Measurements from ENCODE around the gene TRIM34. TPM values are rescaled to one million over a fixed set of nuclear protein-coding genes. Genes with fewer than 3 reads are reported as not detected.

Gene TRIM34
- polyA plus RNA-seq, 2 of the 4 experiments (the other 2 are of a cell fraction): 6.8 to 15.2 TPM

DNA sequence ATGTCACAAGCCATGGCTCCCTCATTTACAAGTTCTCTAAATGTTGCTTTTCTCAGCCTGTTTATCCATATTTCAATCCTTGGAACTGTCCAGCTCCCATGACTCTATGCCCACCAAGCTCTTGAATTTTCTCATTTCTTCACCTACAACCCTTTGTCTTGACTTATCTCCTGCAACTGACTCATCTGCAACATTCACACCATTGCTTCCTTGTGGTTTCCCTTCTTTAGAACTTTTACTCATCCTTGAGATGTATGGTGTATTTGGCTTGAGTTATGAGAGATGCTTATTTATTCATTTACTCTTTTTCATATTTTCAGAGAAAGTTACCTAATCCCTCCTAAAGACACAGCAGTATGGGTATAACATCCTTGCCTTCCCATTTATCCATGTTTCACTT is 18.8 kb downstream of the TRIM34 start:
- FAIRE-seq (no peak), ATAC-seq (no peak), DNase-seq (ENCODE audit: low read depth in 1 of 2, low spot score in 1 of 2) (no peak)
- no peaks in the 10 kb centered on the region for H3K9me3 ChIP-seq
- ChIA-PET CTCF (no interaction called here), POLR2A (no interaction called here)
- TF ChIP-seq, protein P1, sequence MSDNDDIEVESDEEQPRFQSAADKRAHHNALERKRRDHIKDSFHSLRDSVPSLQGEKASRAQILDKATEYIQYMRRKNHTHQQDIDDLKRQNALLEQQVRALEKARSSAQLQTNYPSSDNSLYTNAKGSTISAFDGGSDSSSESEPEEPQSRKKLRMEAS (IDR thresholded peaks at IDR 0.05): no peak
- TF ChIP-seq RNF2 (IDR thresholded peaks at IDR 0.05; ENCODE audit: borderline replicate concordance, low read depth) (no peak), ZNF302 (CRISPR knock-in tag; IDR thresholded peaks at IDR 0.05) (no peak), GATA3 (IDR thresholded peaks at IDR 0.05; ENCODE audit: borderline replicate concordance) (no peak), NR3C1 (IDR thresholded peaks at IDR 0.05) (no peak), ZFP36 (IDR thresholded peaks at IDR 0.05; ENCODE audit: borderline replicate concordance, partially characterized antibody) (no peak), HOXB13 (CRISPR knock-in tag; IDR thresholded peaks at IDR 0.05; ENCODE audit: low read depth) (no peak), RFX5 (IDR thresholded peaks at IDR 0.05) (no peak), SREBF2 (IDR thresholded peaks at IDR 0.05) (no peak), FOXS1 (CRISPR knock-in tag; IDR thresholded peaks at IDR 0.05) (no peak), MAFK (IDR thresholded peaks at IDR 0.05; ENCODE audit: partially characterized antibody) (no peak), TP53 (CRISPR knock-in tag; IDR thresholded peaks at IDR 0.05) (no peak), NPAS2 (CRISPR knock-in tag; IDR thresholded peaks at IDR 0.05; ENCODE audit: borderline replicate concordance) (no peak), EP300 (IDR thresholded peaks at IDR 0.05) (no peak), PHF8 (IDR thresholded peaks at IDR 0.05; ENCODE audit: borderline replicate concordance, low read depth) (no peak)
- TF ChIP-seq, protein P2, sequence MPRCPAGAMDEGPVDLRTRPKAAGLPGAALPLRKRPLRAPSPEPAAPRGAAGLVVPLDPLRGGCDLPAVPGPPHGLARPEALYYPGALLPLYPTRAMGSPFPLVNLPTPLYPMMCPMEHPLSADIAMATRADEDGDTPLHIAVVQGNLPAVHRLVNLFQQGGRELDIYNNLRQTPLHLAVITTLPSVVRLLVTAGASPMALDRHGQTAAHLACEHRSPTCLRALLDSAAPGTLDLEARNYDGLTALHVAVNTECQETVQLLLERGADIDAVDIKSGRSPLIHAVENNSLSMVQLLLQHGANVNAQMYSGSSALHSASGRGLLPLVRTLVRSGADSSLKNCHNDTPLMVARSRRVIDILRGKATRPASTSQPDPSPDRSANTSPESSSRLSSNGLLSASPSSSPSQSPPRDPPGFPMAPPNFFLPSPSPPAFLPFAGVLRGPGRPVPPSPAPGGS (IDR thresholded peaks at IDR 0.05): no peak
- TF ChIP-seq, protein P3, sequence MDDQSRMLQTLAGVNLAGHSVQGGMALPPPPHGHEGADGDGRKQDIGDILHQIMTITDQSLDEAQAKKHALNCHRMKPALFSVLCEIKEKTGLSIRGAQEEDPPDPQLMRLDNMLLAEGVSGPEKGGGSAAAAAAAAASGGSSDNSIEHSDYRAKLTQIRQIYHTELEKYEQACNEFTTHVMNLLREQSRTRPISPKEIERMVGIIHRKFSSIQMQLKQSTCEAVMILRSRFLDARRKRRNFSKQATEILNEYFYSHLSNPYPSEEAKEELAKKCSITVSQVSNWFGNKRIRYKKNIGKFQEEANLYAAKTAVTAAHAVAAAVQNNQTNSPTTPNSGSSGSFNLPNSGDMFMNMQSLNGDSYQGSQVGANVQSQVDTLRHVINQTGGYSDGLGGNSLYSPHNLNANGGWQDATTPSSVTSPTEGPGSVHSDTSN (IDR thresholded peaks at IDR 0.05): no peak
- TF ChIP-seq, protein P4, sequence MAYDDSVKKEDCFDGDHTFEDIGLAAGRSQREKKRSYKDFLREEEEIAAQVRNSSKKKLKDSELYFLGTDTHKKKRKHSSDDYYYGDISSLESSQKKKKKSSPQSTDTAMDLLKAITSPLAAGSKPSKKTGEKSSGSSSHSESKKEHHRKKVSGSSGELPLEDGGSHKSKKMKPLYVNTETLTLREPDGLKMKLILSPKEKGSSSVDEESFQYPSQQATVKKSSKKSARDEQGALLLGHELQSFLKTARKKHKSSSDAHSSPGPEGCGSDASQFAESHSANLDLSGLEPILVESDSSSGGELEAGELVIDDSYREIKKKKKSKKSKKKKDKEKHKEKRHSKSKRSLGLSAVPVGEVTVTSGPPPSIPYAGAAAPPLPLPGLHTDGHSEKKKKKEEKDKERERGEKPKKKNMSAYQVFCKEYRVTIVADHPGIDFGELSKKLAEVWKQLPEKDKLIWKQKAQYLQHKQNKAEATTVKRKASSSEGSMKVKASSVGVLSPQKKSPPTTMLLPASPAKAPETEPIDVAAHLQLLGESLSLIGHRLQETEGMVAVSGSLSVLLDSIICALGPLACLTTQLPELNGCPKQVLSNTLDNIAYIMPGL (CRISPR knock-in tag; IDR thresholded peaks at IDR 0.05; ENCODE audit: borderline replicate concordance): no peak
- TF ChIP-seq, protein P5, sequence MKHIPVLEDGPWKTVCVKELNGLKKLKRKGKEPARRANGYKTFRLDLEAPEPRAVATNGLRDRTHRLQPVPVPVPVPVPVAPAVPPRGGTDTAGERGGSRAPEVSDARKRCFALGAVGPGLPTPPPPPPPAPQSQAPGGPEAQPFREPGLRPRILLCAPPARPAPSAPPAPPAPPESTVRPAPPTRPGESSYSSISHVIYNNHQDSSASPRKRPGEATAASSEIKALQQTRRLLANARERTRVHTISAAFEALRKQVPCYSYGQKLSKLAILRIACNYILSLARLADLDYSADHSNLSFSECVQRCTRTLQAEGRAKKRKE (CRISPR knock-in tag; IDR thresholded peaks at IDR 0.05; ENCODE audit: low read depth): no peak
- TF ChIP-seq, protein P6, sequence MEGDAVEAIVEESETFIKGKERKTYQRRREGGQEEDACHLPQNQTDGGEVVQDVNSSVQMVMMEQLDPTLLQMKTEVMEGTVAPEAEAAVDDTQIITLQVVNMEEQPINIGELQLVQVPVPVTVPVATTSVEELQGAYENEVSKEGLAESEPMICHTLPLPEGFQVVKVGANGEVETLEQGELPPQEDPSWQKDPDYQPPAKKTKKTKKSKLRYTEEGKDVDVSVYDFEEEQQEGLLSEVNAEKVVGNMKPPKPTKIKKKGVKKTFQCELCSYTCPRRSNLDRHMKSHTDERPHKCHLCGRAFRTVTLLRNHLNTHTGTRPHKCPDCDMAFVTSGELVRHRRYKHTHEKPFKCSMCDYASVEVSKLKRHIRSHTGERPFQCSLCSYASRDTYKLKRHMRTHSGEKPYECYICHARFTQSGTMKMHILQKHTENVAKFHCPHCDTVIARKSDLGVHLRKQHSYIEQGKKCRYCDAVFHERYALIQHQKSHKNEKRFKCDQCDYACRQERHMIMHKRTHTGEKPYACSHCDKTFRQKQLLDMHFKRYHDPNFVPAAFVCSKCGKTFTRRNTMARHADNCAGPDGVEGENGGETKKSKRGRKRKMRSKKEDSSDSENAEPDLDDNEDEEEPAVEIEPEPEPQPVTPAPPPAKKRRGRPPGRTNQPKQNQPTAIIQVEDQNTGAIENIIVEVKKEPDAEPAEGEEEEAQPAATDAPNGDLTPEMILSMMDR (IDR thresholded peaks at IDR 0.05): no peak
- H3K4me1 ChIP-seq: no peaks in the 10 kb centered on the region
- H3K4me2 ChIP-seq: no peak overlapping the region
- no peak overlapping the region for H3K4me3 ChIP-seq
- H3K27ac ChIP-seq: no peak overlapping the region

DNA sequence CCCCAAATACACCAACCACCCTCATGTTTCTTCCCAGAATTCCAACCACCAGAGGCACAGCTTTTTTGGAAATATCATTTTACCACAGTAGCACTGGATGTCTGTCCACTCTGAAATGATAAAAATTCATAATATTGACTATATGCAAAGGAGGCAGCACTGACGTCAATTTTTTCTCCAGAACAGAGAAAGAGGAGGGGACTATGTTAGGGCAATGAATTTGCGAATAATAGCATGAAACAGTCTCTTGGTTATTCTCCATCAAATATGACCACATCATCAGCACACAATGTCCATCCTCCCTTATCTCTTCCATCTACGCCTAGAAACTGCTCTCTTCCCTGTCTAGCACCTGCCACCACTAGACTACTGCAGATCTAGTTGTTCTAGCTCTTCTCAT is 21.3 kb downstream of the TRIM34 start:
- CTCF ChIA-PET: interaction anchor here (0.6 to 1.8 kb wide), 3 partner anchors 13 to 150 kb away, joined by 3 to 4 read pairs (median 3); no protein-coding TSS in a partner anchor
- FAIRE-seq: no peak
- TF ChIP-seq, protein P6 (IDR thresholded peaks at IDR 0.05): no peak
- no peak for TF ChIP-seq EHMT2 (IDR thresholded peaks at IDR 0.05; ENCODE audit: low read depth)
- no peak for TF ChIP-seq TFCP2L1 (CRISPR knock-in tag; IDR thresholded peaks at IDR 0.05)
- TF ChIP-seq FOSL2 (IDR thresholded peaks at IDR 0.05): no peak
- TF ChIP-seq FOSL2 (CRISPR knock-in tag; IDR thresholded peaks at IDR 0.05): no peak
- TF ChIP-seq, protein P7, sequence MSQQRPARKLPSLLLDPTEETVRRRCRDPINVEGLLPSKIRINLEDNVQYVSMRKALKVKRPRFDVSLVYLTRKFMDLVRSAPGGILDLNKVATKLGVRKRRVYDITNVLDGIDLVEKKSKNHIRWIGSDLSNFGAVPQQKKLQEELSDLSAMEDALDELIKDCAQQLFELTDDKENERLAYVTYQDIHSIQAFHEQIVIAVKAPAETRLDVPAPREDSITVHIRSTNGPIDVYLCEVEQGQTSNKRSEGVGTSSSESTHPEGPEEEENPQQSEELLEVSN (IDR thresholded peaks at IDR 0.05; ENCODE audit: borderline replicate concordance, low read depth): no peak
- TF ChIP-seq RNF2 (IDR thresholded peaks at IDR 0.05; ENCODE audit: borderline replicate concordance, low read depth): no peak
- TF ChIP-seq, protein P5 (CRISPR knock-in tag; IDR thresholded peaks at IDR 0.05; ENCODE audit: low read depth): no peak
- TF ChIP-seq GATA3 (IDR thresholded peaks at IDR 0.05; ENCODE audit: borderline replicate concordance): no peak
- TF ChIP-seq KDM1A (IDR thresholded peaks at IDR 0.05; ENCODE audit: low read depth): no peak

More for the DNA sequence above, 21.3 kb downstream of the TRIM34 start:
- no peak for DNase-seq (ENCODE audit: low read depth in 1 of 2, low spot score in 1 of 2)
- Histone ChIP-seq H3K4me3 (no peak overlapping the region), H3K9me3 (no peaks in the 10 kb centered on the region), H3K4me2 (no peak overlapping the region), H3K4me1 (no peaks in the 10 kb centered on the region), H3K27ac (no peak overlapping the region)
- WGBS (ENCODE audit: missing lambda C conversion rate): 90% methylated on average over 3 of the region's 3 CpGs
- POLR2A ChIA-PET: no interaction called here
- no peak for ATAC-seq
